NOMO-1 (cell line): ENCODE measurements around the gene HLA-DOB.

Experiments
- DNase-seq, 2 experiments: peaks; one replicate each; lab custom pipeline; 2025; ENCODE audit not compliant: unreplicated experiment in 2 of 2; lab: John Stamatoyannopoulos, UW

HLA-DOB gene

DNA sequence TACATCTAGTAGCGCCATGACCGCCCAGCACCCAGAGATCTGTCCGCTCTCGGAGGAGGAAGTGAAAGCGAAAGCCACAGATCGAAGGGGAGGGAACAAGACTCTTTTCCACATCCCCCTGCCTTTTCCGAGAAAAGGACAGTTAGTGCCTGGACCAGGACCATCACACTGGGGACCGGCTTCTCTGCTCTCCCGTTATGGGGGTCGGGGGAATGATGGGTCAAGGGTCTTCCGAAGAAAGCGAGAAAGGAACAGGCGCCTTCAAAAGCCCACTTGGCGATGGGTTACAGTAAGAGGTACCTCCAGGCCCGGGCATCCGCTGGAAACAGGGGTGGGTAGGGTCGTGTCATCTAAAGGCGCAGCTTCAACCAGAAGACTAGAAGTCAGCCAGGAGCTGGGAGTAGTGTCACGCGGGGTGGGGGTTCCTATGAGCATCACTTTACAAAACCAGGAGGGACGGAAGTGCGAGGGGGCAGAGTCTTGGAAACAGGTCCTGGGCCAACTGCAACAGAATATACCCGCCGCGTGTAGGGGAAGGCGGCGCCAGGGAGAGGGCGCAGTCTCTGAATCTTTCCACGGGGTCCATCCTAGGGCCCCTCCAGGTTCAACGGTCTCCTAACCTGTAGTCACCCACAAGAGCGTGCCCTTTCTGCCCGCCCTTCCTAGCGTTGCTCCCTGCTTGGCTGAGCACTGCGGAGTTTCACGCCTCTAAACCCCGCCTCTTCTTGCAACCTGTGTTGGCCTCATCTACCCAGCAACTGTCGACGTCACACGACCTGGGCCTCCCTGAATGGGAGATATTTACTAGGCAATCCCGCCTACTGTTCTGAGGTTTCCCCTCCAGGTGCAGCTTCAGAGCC, 27.4 kb upstream of the HLA-DOB start, which contains the start of gene PSMB8:
TSS of gene PSMB8 (minus strand) at position 69 of the 860 bp plus-strand sequence. CDS start at position 18, 51 bp downstream.
- DNase-seq: peak; percentile 95 to 97

DNA sequence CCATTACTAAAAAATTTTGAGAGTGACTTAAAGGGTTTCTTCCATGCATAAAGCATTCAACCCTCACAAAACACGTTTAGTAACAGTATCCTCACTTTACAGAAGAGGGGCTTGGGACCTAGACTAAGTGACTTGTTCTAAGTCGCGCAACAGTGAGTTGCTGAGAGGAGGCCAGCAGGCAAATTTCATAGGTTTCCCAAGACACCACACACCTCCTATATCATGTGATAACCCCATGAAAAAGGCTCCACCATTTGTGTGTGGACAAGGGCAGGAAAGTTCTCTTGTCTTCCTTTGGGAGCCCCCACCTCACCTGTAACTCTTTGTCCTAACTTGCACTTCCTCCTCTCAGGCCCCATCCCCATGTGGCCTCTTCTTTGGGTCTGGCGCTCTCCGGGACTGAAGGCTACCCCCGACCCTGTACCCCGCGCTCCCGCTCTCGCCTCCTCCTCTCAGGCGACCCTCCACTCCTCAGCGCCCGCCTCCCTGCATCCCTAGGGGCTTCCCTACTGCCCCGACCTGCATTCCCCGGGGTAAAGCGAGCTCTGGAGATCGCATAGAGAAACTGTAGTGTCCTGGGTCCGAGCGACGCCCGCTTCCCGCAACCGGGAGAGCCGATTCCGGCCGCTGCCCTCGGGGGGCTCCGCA, 26.7 kb upstream of the HLA-DOB start:
- DNase-seq: peak in 1 of 2 experiments; percentile 40

DNA sequence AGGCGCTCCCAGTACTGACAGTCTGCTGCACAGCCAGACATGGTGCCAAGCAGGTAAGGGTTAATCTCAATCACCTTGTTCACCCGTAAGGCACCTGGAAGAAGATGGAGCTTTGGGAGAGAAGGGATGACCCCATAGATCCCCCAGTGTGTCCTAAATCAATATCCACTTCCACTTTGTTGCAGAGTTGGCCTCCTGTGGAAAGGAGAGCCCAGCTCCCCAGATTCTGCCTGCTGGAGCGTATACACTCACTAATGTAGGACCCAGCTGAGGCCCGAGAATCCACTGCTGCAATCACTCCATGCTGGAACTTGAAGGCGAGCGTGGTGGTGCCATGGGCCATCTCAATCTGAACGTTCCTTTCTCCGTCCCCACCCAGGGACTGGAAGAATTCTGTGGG, 25.9 kb upstream of the HLA-DOB start:
- DNase-seq: no peak

DNA sequence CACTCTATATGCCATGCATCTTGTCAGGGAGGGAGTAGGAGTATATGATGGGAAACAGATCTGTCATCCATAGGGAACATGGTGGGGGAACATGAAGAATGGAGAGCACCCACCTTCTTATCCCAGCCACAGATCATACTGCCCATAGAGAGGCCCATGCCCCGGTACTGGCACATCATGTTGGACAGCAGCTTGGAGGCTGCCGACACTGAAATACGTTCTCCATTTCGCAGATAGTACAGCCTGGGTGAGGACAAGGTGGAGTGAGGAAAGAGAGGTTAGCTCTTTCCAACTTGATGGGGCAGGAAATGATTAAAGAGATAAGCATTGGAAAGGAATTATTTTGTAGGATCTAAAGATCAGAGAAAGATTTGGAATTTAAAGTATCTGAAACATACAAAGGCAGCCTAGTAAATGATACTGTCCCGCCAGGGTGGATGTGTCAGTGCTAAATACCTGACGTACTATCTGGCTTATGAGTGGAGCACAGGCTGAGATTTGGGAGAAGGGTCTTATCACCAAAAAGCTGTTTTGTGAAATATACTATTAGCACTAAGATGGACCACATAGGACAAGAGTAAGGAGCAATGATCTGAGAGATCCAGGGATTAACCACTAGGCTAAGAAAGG, 25.3 kb upstream of the HLA-DOB start:
- DNase-seq: no peak

DNA sequence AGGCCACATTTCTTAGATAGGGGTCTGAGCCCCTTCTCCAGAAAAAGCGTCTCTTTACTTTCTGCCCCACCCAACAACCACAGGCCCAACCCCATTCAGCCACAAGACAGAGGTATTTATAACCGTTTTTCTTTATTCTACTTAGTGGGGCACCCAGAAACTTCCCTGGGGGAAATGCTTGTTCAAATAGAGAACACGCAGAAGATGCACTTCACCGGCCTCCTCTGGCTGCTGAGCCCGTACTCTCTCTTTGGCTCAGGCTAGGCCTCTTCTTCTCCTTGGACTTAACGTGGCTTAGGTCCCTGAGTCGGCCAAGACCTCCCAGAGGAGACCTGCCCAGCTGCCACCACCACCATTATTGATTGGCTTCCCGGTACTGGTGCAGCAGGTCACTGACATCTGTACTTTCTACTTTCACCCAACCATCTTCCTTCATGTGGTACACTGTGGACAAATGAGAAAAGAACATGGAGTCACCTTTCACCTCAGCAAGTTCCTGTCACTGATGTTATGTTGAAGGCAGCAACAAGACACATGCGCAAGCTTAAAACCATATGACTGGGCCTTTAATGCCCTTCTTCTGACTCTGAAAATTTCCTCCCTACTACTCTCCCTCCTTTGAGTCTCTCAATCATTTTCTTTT, 23.9 kb upstream of the HLA-DOB start:
- no peak for DNase-seq

GRCh38 chr6:32839356-32839755, 22.6 kb upstream of the HLA-DOB start:
- no peak for DNase-seq

- peak; percentile 91 to 95 for DNase-seq
These were observed 21.5 kb upstream of the HLA-DOB start, which contains the start of gene TAP2 for GRCh38 chr6:32838114-32838958. TAP2 (minus strand) TSS chr6:32838739; CDS start chr6:32838233, 506 bp downstream.

- no peak for DNase-seq
These were observed 20.9 kb upstream of the HLA-DOB start for GRCh38 chr6:32837651-32838113.

DNA sequence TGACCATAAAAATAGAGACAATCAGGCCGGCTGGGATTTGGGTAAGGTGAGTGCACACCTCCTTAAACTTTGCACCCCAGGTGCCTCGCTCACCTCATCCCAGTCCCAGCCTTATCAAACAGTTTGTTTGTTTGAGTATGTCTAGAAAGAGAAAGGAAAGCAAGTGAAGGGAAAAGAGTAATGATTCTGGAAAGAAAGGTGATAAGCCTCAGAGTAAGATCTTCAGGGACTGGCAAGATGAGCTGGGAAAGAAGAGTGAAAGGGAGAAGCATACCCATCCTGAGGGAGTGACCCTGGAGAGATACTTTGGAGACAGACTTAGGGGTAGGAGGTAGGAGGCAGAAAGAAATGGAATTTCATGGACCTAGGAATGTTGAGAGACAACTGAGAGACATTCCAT, 20.1 kb upstream of the HLA-DOB start:
- DNase-seq: no peak

GRCh38 chr6:32835167-32835893, 18.5 kb upstream of the HLA-DOB start:
- DNase-seq: no peak

- no peak for DNase-seq
These were observed 16.9 kb upstream of the HLA-DOB start for GRCh38 chr6:32833664-32834063.

- no peak for DNase-seq
These were observed 15.7 kb upstream of the HLA-DOB start for GRCh38 chr6:32832535-32832934.

DNA sequence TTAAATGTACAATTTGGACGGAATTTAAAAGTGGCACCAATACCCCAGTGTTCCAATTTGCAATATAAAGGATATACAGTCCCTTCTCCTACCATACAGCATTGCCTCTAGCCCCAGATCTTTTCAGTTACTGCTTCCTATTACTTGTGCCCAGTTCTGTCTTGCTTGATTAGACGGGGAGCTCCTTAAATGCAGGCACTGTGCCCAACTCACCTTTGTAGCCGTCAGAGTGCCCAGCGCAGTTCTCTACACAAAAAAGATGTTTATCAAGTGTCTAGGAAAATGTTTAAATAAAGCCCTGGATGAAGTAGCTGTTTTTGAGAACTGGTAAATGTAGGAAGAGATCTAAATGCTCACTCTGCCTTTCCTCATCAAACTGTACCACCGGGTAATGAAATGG, 14.1 kb upstream of the HLA-DOB start:
- DNase-seq: no peak

DNA sequence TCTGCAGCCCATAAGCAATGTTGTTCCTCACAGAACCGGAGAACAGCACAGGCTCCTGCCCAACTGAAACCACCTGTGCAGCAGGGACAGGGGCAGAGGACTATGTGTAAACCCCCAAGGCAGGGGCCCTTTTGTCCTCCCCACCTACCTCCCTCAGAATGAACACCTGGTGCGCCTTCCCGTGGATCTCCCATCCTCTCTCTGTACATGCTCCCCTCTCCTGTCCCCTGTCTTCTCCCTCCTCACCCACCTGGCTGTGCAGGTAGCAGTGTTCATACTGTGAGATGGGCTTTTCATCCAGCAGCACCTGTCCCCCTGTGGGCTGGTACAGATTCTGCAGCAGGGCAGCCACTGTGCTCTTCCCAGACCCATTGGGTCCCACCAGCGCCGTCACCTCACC, 13.2 kb upstream of the HLA-DOB start:
- DNase-seq: no peak

DNA sequence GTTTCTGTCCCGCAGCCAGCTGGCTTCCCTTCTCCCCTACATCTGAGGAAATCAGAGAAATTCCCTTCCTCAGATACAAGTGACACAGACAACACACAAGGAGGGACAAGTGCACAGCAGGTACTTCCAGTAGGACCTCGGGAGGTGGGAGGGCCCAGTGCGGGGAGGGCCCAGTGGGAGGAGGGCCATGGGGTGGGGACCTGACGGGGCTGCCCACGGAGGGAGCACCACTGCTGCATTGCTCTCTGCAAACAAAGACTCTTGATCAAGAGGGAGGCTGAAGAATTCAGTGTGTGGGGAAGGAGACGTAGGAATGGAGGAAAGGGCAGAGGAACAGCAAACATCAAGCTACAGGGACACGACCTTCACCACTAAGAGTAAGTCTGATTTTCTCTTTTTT, 12.7 kb upstream of the HLA-DOB start:
- no peak for DNase-seq

- DNase-seq: no peak
These were observed 10.2 kb upstream of the HLA-DOB start for GRCh38 chr6:32827025-32827424.

DNA sequence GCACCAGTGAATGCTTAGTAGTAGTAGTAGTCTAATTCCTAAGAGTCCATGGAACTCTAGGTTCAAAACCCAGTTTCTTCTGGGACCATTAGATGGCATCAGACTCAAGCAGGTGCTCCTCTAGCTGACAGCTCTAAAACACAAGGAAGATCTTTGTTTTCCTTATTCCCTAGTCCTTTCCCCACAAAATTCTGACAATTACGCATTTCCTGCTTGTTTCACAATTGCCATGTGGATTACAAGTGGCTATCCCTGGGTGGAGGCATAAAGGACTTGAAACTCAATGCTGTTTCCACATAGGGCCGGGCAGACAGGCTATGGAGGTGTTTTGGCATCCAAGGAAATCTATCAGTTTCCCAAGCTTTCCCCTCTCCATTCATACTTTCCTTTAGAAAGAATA, 9.2 kb upstream of the HLA-DOB start:
- no peak for DNase-seq

GRCh38 chr6:32819729-32820128, 2.9 kb upstream of the HLA-DOB start:
- no peak for DNase-seq

GRCh38 chr6:32818867-32819266, 2.1 kb upstream of the HLA-DOB start:
- no peak for DNase-seq
